CD4-positive, alpha-beta T cell (primary cell): ENCODE data around the gene PRPF8. TPM values are rescaled to one million over a fixed set of nuclear protein-coding genes. Genes with fewer than 3 reads are reported as not detected.
"Not testable (repeated sequence)": the region's sequence is repeated elsewhere in the genome, so short reads cannot be mapped to it uniquely, and the experiment has no call there.

Source experiments
- ATAC-seq: fragments of 200-7000 bp; cut with Tn5 transposase; one replicate; pipeline ENCODE4 v1.10.0; 2022; ENCODE audit warnings: mild to moderate bottlenecking; ENCODE audit not compliant: poor library complexity
- CTCF ChIA-PET: fragments of 350-600 bp; sonication (Branson Sonifier 250); formaldehyde crosslinking; loops from one replicate; lab custom pipeline; 2021; ENCODE audit warnings: antibody characterized with exemption, inconsistent platforms; lab: Charles Lee
- POLR2A ChIA-PET: fragments of 350-600 bp; sonication (Branson Sonifier 250); formaldehyde crosslinking; loops from one replicate; lab custom pipeline; 2021; ENCODE audit warnings: antibody characterized with exemption, inconsistent platforms; lab: Charles Lee
- DNase-seq, 14 experiments: peaks; one replicate each; pipeline ENCODE4 v3.0.0-alpha.2; 2013 to 2020; ENCODE audit warnings: mixed read lengths in 2 of 14
- H3K27ac ChIP-seq, 2 donors: one replicate each; pipeline versions ENCODE4 v1.5.1 to v1.7.0; 2013; ENCODE audit warnings: low read length in 2 of 2, low read depth in 1 of 2, mild to moderate bottlenecking in 1 of 2
- H3K27me3 ChIP-seq, 2 experiments: 1 replicate in 1 of 2; 2 replicates in 1 of 2; pipeline versions ENCODE4 v1.6.1 to v1.7.0; 2013; ENCODE audit warnings: low read length in 2 of 2, control low read depth in 1 of 2, mild to moderate bottlenecking in 1 of 2, moderate library complexity in 1 of 2; ENCODE audit not compliant: insufficient read depth in 2 of 2, control insufficient read depth in 1 of 2
- H3K36me3 ChIP-seq: one replicate; pipeline ENCODE4 v1.6.1; 2013; ENCODE audit warnings: low read length, control low read depth; ENCODE audit not compliant: insufficient read depth
- H3K4me1 ChIP-seq: one replicate; pipeline ENCODE4 v1.6.1; 2013; ENCODE audit warnings: low read length, control low read depth; ENCODE audit not compliant: insufficient read depth
- H3K4me3 ChIP-seq: one replicate; pipeline ENCODE4 v1.5.1; 2013; ENCODE audit warnings: mild to moderate bottlenecking, low read length, moderate library complexity
- H3K9me3 ChIP-seq, 2 experiments: 1 replicate in 1 of 2; 2 replicates in 1 of 2; pipeline versions ENCODE4 v1.6.1 to v1.7.0; 2013; ENCODE audit warnings: low read length in 2 of 2, mild to moderate bottlenecking in 2 of 2, control low read depth in 1 of 2, moderate library complexity in 1 of 2; ENCODE audit not compliant: control insufficient read depth in 1 of 2, insufficient read depth in 1 of 2
- H3K27ac Mint-ChIP-seq: one replicate; pipeline ENCODE4 v1.8.0; 2020; ENCODE audit warnings: mixed read lengths
- H3K27me3 Mint-ChIP-seq: one replicate; pipeline ENCODE4 v1.8.0; 2021; ENCODE audit warnings: mixed read lengths
- H3K36me3 Mint-ChIP-seq: one replicate; pipeline ENCODE4 v1.8.0; 2021; ENCODE audit warnings: low read depth, mixed read lengths
- H3K4me1 Mint-ChIP-seq: one replicate; pipeline ENCODE4 v1.8.0; 2021; ENCODE audit warnings: low read depth, mixed read lengths
- H3K4me3 Mint-ChIP-seq: one replicate; pipeline ENCODE4 v1.8.0; 2020; ENCODE audit warnings: mild to moderate bottlenecking, mixed read lengths
- H3K9me3 Mint-ChIP-seq: one replicate; pipeline ENCODE4 v1.8.0; 2020; ENCODE audit warnings: mixed read lengths
- CTCF ChIP-seq: fragments of 200-600 bp; IDR thresholded peaks from one replicate; pipeline ENCODE4 v1.8.0; 2022; ENCODE audit warnings: antibody characterized with exemption, mild to moderate bottlenecking
- intact Hi-C, 2 experiments: fragments of 100-400 bp; cut with DNase I in 1 of 2; cut with micrococcal nuclease in 1 of 2; formaldehyde crosslinking; loops; one replicate each; pipeline versions ENCODE4 v1.15.1 to v1.9.0; 2023 to 2025; cut with DNase I, micrococcal nuclease
- total RNA-seq, 174 experiments: library from RNA in 2 of 174; stranded (reverse) in 2 of 174; gene quantifications; one replicate each; pipeline ENCODE4 v1.2.3 and lab custom pipeline; 2021 to 2026

PRPF8 gene
- total RNA-seq, 2 experiments from 2014 or later = 550 to 572 TPM

GRCh38 chr17:1690544-1691221 is 6.0 kb upstream of the PRPF8 start:
- no peaks in the 10 kb centered on the region for H3K4me1 Mint-ChIP-seq
- ATAC-seq (no peak), DNase-seq (no peak)
- H3K9me3 Mint-ChIP-seq = no peaks in the 10 kb centered on the region
- no peaks in the 10 kb centered on the region for H3K27me3 ChIP-seq
- no peak overlapping the region for H3K4me3 ChIP-seq
- ChIA-PET POLR2A (no interaction called here), CTCF (no interaction called here)
- no peak for TF ChIP-seq CTCF
- no peaks in the 10 kb centered on the region for H3K36me3 ChIP-seq
- no peak overlapping the region for H3K27ac Mint-ChIP-seq
- H3K36me3 Mint-ChIP-seq = no peaks in the 10 kb centered on the region
- intact Hi-C loops = no loop called here
- H3K27me3 Mint-ChIP-seq = no peaks in the 10 kb centered on the region
- no peaks in the 10 kb centered on the region for H3K4me1 ChIP-seq
- H3K9me3 ChIP-seq = no peaks in the 10 kb centered on the region
- H3K4me3 Mint-ChIP-seq = no peak overlapping the region
- no peak overlapping the region for H3K27ac ChIP-seq

GRCh38 chr17:1688405-1688804 is 3.7 kb upstream of the PRPF8 start:
- H3K27me3 ChIP-seq, H3K27me3 Mint-ChIP-seq, CTCF ChIA-PET, H3K27ac Mint-ChIP-seq, H3K4me3 Mint-ChIP-seq, H3K9me3 ChIP-seq, H3K4me3 ChIP-seq, ATAC-seq, POLR2A ChIA-PET, H3K36me3 ChIP-seq, H3K27ac ChIP-seq, H3K9me3 Mint-ChIP-seq, DNase-seq: not testable (repeated sequence)
- intact Hi-C loops = loop anchor here in 1 of 2 experiments (10.0 kb wide), 1 partner anchor 356 kb away; the partner anchor contains the start of gene OVCA2
- H3K36me3 Mint-ChIP-seq = peaks cover 14% of the 10 kb centered on the region
- H3K4me1 ChIP-seq = peaks cover 15% of the 10 kb centered on the region
- H3K4me1 Mint-ChIP-seq = peaks cover 16% of the 10 kb centered on the region

- TF ChIP-seq CTCF = no peak
- H3K4me3 Mint-ChIP-seq = no peak overlapping the region
Observed at GRCh38 chr17:1686086-1686485, 1.4 kb upstream of the PRPF8 start.

More at GRCh38 chr17:1686086-1686485, 1.4 kb upstream of the PRPF8 start:
- Mint-ChIP-seq H3K4me1 (peaks cover 37% of the 10 kb centered on the region), H3K36me3 (peaks cover 38% of the 10 kb centered on the region), H3K27ac (peak overlapping the region; percentile 37), H3K9me3 (no peaks in the 10 kb centered on the region), H3K27me3 (no peaks in the 10 kb centered on the region)
- no peaks in the 10 kb centered on the region for H3K9me3 ChIP-seq
- peaks cover 33% of the 10 kb centered on the region for H3K4me1 ChIP-seq
- ATAC-seq = no peak
- CTCF ChIA-PET = no interaction called here
- no peak for DNase-seq
- no peak overlapping the region for H3K27ac ChIP-seq
- H3K4me3 ChIP-seq = no peak overlapping the region
- no peaks in the 10 kb centered on the region for H3K27me3 ChIP-seq
- POLR2A ChIA-PET = interaction anchor here (3.3 kb wide), 1 partner anchor 30 kb away, joined by 52 read pairs; no protein-coding TSS in a partner anchor
- intact Hi-C loops = loop anchor here in 1 of 2 experiments (2.0 to 10.0 kb wide), 2 partner anchors 27 to 359 kb away; partner anchors contain the start of gene OVCA2
- H3K36me3 ChIP-seq = peaks cover 22% of the 10 kb centered on the region
